ENCODE data around the gene APEH.
"Not testable (repeated sequence)": the region's sequence is repeated elsewhere in the genome, so short reads cannot be mapped to it uniquely, and the experiment has no call there.

GRCh38 chr3:49686346-49686745, 12.2 kb downstream of the APEH start:
- TF ChIP-seq, protein P1, sequence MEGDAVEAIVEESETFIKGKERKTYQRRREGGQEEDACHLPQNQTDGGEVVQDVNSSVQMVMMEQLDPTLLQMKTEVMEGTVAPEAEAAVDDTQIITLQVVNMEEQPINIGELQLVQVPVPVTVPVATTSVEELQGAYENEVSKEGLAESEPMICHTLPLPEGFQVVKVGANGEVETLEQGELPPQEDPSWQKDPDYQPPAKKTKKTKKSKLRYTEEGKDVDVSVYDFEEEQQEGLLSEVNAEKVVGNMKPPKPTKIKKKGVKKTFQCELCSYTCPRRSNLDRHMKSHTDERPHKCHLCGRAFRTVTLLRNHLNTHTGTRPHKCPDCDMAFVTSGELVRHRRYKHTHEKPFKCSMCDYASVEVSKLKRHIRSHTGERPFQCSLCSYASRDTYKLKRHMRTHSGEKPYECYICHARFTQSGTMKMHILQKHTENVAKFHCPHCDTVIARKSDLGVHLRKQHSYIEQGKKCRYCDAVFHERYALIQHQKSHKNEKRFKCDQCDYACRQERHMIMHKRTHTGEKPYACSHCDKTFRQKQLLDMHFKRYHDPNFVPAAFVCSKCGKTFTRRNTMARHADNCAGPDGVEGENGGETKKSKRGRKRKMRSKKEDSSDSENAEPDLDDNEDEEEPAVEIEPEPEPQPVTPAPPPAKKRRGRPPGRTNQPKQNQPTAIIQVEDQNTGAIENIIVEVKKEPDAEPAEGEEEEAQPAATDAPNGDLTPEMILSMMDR (IDR thresholded peaks at IDR 0.05), result not testable (repeated sequence)
- not testable (repeated sequence) for TF ChIP-seq EZH2 (IDR thresholded peaks at IDR 0.05; ENCODE audit: borderline replicate concordance, insufficient read depth, low read depth, low read length, poor library complexity, severe bottlenecking)

Measured in B cell (primary cell).